OCI-LY7 (cell line): Measurements from ENCODE around the gene SYT7.

Experiments
- CTCF ChIP-seq: fragments of 200-600 bp; sonication (generic); conservative IDR thresholded peaks from 2 replicates; pipeline ENCODE4 v1.5.1; 2014; ENCODE audit warnings: mild to moderate bottlenecking, antibody characterized with exemption, low read length, moderate library complexity, mixed read lengths
- EZH2phosphoT487 ChIP-seq: fragments of 200-600 bp; sonication (generic); IDR thresholded peaks from 2 replicates; pipeline ENCODE4 v1.6.1; 2018; ENCODE audit warnings: low read depth, borderline replicate concordance, mild to moderate bottlenecking, mixed run types, antibody characterized with exemption, low read length, moderate library complexity, mixed read lengths

- no peak for TF ChIP-seq CTCF
- no peak for TF ChIP-seq EZH2phosphoT487
These were observed 107.4 kb downstream of the SYT7 start for GRCh38 chr11:61473370-61474012.
